WTC11 (cell line): ENCODE measurements around the gene GALNT2. TPM values are rescaled to one million over a fixed set of nuclear protein-coding genes. Genes with fewer than 3 reads are reported as not detected.

Experiments used
- ATAC-seq: fragments of 200-7000 bp; cut with Tn5 transposase; 2 replicates; pipeline ENCODE4 v1.10.0; 2021; ENCODE audit warnings: mild to moderate bottlenecking, moderate library complexity
- CTCF ChIA-PET: fragments of 300-600 bp; sonication (Branson Sonifier 250); formaldehyde crosslinking; loops from one replicate; lab custom pipeline; 2021; ENCODE audit warnings: antibody characterized with exemption; lab: Charles Lee
- POLR2A ChIA-PET: fragments of 350-600 bp; sonication (Branson Sonifier 250); formaldehyde crosslinking; loops from one replicate; lab custom pipeline; 2021; ENCODE audit warnings: antibody characterized with exemption; lab: Charles Lee
- DNase-seq: peaks from one replicate; pipeline ENCODE4 v3.0.0; 2021; ENCODE audit warnings: low spot score
- H3K27ac Mint-ChIP-seq: 2 replicates; pipeline ENCODE4 v1.8.0; 2021; ENCODE audit warnings: mixed read lengths
- H3K27me3 Mint-ChIP-seq: 2 replicates; pipeline ENCODE4 v1.8.0; 2021; ENCODE audit warnings: low read depth, mild to moderate bottlenecking, moderate library complexity, mixed read lengths
- H3K36me3 Mint-ChIP-seq: 2 replicates; pipeline ENCODE4 v1.8.0; 2021; ENCODE audit warnings: mixed read lengths
- H3K4me1 Mint-ChIP-seq: 2 replicates; pipeline ENCODE4 v1.8.0; 2022; ENCODE audit warnings: mixed read lengths
- H3K4me3 Mint-ChIP-seq: 2 replicates; pipeline ENCODE4 v1.8.0; 2021; ENCODE audit warnings: mild to moderate bottlenecking, moderate library complexity, mixed read lengths
- H3K9me3 Mint-ChIP-seq: 2 replicates; pipeline ENCODE4 v1.8.0; 2021; ENCODE audit warnings: mixed read lengths
- ELF4 ChIP-seq: sonication (generic); formaldehyde crosslinking; IDR thresholded peaks from 2 replicates; pipeline ENCODE4 v1.8.1; 2022; ENCODE audit warnings: low read depth, mild to moderate bottlenecking, moderate library complexity, missing genetic modification reagents
- EMX1 ChIP-seq: fragments of 250-450 bp; sonication (Bioruptor Pico); IDR thresholded peaks from 2 replicates; pipeline ENCODE4 v1.8.0; 2021; ENCODE audit warnings: mild to moderate bottlenecking
- FOXJ3 ChIP-seq: sonication (generic); formaldehyde crosslinking; IDR thresholded peaks from 2 replicates; pipeline ENCODE4 v1.9.0; 2021; ENCODE audit warnings: missing genetic modification reagents, mild to moderate bottlenecking, borderline replicate concordance
- FOXK1 ChIP-seq: sonication (generic); formaldehyde crosslinking; IDR thresholded peaks from 2 replicates; pipeline ENCODE4 v1.8.0; 2022; ENCODE audit warnings: mild to moderate bottlenecking, moderate library complexity, missing genetic modification reagents
- FOXP4 ChIP-seq: sonication (generic); formaldehyde crosslinking; IDR thresholded peaks from 2 replicates; pipeline ENCODE4 v1.8.0; 2022; ENCODE audit warnings: mild to moderate bottlenecking, missing genetic modification reagents
- GTF2I ChIP-seq: fragments of 250-450 bp; sonication (Bioruptor Pico); conservative IDR thresholded peaks from 2 replicates; pipeline ENCODE4 v1.4.0; 2021; ENCODE audit warnings: mild to moderate bottlenecking
- MLX ChIP-seq: sonication (generic); formaldehyde crosslinking; IDR thresholded peaks from 2 replicates; pipeline ENCODE4 v1.8.1; 2023; ENCODE audit warnings: mild to moderate bottlenecking, missing genetic modification reagents, moderate library complexity
- MYBL2 ChIP-seq: sonication (generic); formaldehyde crosslinking; IDR thresholded peaks from 2 replicates; pipeline ENCODE4 v1.8.1; 2023; ENCODE audit warnings: mild to moderate bottlenecking, moderate library complexity, missing genetic modification reagents
- NFATC4 ChIP-seq: fragments of 250-450 bp; sonication (Bioruptor Pico); IDR thresholded peaks from 2 replicates; pipeline ENCODE4 v1.9.0; 2021; ENCODE audit warnings: mild to moderate bottlenecking
- NR2C2 ChIP-seq: sonication (generic); formaldehyde crosslinking; IDR thresholded peaks from 2 replicates; pipeline ENCODE4 v1.8.0; 2022; ENCODE audit warnings: mild to moderate bottlenecking, missing genetic modification reagents
- NR3C1 ChIP-seq: sonication (generic); formaldehyde crosslinking; conservative IDR thresholded peaks from 2 replicates; pipeline ENCODE4 v1.8.1; 2023; ENCODE audit warnings: low read depth, mild to moderate bottlenecking, missing genetic modification reagents
- TCF7 ChIP-seq: sonication (generic); formaldehyde crosslinking; IDR thresholded peaks from 2 replicates; pipeline ENCODE4 v1.8.0; 2022; ENCODE audit warnings: mild to moderate bottlenecking, low read depth, missing genetic modification reagents, moderate library complexity
- ZNF232 ChIP-seq: sonication (generic); formaldehyde crosslinking; IDR thresholded peaks from 2 replicates; pipeline ENCODE4 v1.8.0; 2022; ENCODE audit warnings: mild to moderate bottlenecking, missing genetic modification reagents
- ZNF416 ChIP-seq: fragments of 250-450 bp; sonication (Bioruptor Pico); IDR thresholded peaks from 2 replicates; pipeline ENCODE4 v1.9.0; 2021; ENCODE audit warnings: mild to moderate bottlenecking, inconsistent platforms
- ZNF423 ChIP-seq: fragments of 250-450 bp; sonication (Bioruptor Pico); IDR thresholded peaks from 2 replicates; pipeline ENCODE4 v2.1.2; 2022; ENCODE audit warnings: mild to moderate bottlenecking, moderate library complexity
- ZNF671 ChIP-seq: fragments of 250-450 bp; sonication (Bioruptor Pico); IDR thresholded peaks from 2 replicates; pipeline ENCODE4 v1.8.0; 2021; ENCODE audit warnings: mild to moderate bottlenecking
- total RNA-seq: library from RNA; stranded (reverse); gene quantifications from 3 replicates; pipeline ENCODE4 v1.2.3, GENCODE V29; 2021
- TF ChIP-seq, protein P1 (sequence below): fragments of 250-450 bp; sonication (Bioruptor Pico); IDR thresholded peaks from 2 replicates; pipeline ENCODE4 v1.9.0; 2021; ENCODE audit warnings: mild to moderate bottlenecking, borderline replicate concordance
- TF ChIP-seq, protein P2 (sequence below): fragments of 250-450 bp; sonication (Bioruptor Pico); IDR thresholded peaks from 2 replicates; pipeline ENCODE4 v1.9.0; 2021; ENCODE audit warnings: mild to moderate bottlenecking
- TF ChIP-seq, protein P3 (sequence below): fragments of 250-450 bp; sonication (Bioruptor Pico); IDR thresholded peaks from 2 replicates; pipeline ENCODE4 v1.9.0; 2021; ENCODE audit warnings: moderate library complexity, mild to moderate bottlenecking, inconsistent platforms, borderline replicate concordance
- TF ChIP-seq, protein P4 (sequence below): sonication (generic); formaldehyde crosslinking; IDR thresholded peaks from 2 replicates; pipeline ENCODE4 v1.8.1; 2023; ENCODE audit warnings: mild to moderate bottlenecking, missing genetic modification reagents, moderate library complexity

GALNT2 gene
- total RNA-seq, 1 experiment from 2014 or later, result 74.8 TPM

- TF ChIP-seq, protein P1, sequence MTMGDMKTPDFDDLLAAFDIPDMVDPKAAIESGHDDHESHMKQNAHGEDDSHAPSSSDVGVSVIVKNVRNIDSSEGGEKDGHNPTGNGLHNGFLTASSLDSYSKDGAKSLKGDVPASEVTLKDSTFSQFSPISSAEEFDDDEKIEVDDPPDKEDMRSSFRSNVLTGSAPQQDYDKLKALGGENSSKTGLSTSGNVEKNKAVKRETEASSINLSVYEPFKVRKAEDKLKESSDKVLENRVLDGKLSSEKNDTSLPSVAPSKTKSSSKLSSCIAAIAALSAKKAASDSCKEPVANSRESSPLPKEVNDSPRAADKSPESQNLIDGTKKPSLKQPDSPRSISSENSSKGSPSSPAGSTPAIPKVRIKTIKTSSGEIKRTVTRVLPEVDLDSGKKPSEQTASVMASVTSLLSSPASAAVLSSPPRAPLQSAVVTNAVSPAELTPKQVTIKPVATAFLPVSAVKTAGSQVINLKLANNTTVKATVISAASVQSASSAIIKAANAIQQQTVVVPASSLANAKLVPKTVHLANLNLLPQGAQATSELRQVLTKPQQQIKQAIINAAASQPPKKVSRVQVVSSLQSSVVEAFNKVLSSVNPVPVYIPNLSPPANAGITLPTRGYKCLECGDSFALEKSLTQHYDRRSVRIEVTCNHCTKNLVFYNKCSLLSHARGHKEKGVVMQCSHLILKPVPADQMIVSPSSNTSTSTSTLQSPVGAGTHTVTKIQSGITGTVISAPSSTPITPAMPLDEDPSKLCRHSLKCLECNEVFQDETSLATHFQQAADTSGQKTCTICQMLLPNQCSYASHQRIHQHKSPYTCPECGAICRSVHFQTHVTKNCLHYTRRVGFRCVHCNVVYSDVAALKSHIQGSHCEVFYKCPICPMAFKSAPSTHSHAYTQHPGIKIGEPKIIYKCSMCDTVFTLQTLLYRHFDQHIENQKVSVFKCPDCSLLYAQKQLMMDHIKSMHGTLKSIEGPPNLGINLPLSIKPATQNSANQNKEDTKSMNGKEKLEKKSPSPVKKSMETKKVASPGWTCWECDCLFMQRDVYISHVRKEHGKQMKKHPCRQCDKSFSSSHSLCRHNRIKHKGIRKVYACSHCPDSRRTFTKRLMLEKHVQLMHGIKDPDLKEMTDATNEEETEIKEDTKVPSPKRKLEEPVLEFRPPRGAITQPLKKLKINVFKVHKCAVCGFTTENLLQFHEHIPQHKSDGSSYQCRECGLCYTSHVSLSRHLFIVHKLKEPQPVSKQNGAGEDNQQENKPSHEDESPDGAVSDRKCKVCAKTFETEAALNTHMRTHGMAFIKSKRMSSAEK (CRISPR knock-in tag), result no peak
- TF ChIP-seq FOXK1 (CRISPR knock-in tag) (no peak), NR2C2 (CRISPR knock-in tag) (no peak), TCF7 (CRISPR knock-in tag) (no peak)
Observed at GRCh38 chr1:230237805-230238204, 170.8 kb downstream of the GALNT2 start (continued).

DNA sequence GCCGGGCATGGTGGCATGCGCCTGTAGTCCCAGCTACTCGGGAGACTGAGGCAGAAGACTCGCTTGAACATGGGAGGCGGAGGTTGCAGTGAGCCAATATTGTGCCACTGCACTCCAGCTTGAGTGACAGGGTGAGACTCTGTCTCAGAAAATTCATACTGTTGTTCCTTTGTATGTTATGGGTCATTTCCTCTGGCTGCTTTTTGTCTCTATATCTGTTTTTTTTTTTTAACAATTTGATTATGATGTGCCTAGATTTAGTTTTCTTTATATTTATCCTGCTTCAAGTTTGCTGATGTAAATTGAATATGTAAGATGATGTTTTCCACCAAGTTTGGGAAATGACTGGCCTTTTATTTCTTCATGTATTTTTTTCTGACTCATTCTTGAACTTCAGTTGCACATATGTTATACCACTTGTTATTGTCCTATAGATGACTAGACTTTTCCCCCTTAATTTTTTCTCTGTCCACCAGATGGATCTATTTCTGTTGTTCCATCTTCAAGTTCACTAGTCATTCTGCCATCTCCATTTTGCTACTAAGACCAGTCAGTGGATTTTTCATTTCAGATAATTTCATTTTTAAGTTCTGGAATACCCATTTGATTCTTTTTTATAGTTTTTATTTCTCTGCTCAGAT is 173.5 kb downstream of the GALNT2 start:
- peaks cover 21% of the 10 kb centered on the region for H3K36me3 Mint-ChIP-seq
- H3K27me3 Mint-ChIP-seq, result no peaks in the 10 kb centered on the region
- ChIA-PET POLR2A (no interaction called here), CTCF (no interaction called here)
- DNase-seq, result no peak
- H3K4me3 Mint-ChIP-seq, result no peak overlapping the region
- H3K4me1 Mint-ChIP-seq, result peaks cover 3% of the 10 kb centered on the region; the same call in 1 of the 2 replicates
- ATAC-seq, result no peak
- H3K9me3 Mint-ChIP-seq, result peaks cover 10% of the 10 kb centered on the region
- TF ChIP-seq ZNF416 (no peak), TCF7 (CRISPR knock-in tag) (no peak), NR3C1 (CRISPR knock-in tag) (no peak), NFATC4 (no peak), GTF2I (CRISPR knock-in tag) (no peak), FOXP4 (CRISPR knock-in tag) (no peak), ELF4 (no peak), EMX1 (CRISPR knock-in tag) (no peak)
- TF ChIP-seq, protein P2, sequence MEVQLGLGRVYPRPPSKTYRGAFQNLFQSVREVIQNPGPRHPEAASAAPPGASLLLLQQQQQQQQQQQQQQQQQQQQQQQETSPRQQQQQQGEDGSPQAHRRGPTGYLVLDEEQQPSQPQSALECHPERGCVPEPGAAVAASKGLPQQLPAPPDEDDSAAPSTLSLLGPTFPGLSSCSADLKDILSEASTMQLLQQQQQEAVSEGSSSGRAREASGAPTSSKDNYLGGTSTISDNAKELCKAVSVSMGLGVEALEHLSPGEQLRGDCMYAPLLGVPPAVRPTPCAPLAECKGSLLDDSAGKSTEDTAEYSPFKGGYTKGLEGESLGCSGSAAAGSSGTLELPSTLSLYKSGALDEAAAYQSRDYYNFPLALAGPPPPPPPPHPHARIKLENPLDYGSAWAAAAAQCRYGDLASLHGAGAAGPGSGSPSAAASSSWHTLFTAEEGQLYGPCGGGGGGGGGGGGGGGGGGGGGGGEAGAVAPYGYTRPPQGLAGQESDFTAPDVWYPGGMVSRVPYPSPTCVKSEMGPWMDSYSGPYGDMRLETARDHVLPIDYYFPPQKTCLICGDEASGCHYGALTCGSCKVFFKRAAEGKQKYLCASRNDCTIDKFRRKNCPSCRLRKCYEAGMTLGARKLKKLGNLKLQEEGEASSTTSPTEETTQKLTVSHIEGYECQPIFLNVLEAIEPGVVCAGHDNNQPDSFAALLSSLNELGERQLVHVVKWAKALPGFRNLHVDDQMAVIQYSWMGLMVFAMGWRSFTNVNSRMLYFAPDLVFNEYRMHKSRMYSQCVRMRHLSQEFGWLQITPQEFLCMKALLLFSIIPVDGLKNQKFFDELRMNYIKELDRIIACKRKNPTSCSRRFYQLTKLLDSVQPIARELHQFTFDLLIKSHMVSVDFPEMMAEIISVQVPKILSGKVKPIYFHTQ (CRISPR knock-in tag), result no peak
- TF ChIP-seq, protein P3, sequence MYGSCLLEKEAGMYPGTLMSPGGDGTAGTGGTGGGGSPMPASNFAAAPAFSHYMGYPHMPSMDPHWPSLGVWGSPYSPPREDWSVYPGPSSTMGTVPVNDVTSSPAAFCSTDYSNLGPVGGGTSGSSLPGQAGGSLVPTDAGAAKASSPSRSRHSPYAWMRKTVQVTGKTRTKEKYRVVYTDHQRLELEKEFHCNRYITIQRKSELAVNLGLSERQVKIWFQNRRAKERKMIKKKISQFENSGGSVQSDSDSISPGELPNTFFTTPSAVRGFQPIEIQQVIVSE, result no peak
- H3K27ac Mint-ChIP-seq, result no peak overlapping the region

DNA sequence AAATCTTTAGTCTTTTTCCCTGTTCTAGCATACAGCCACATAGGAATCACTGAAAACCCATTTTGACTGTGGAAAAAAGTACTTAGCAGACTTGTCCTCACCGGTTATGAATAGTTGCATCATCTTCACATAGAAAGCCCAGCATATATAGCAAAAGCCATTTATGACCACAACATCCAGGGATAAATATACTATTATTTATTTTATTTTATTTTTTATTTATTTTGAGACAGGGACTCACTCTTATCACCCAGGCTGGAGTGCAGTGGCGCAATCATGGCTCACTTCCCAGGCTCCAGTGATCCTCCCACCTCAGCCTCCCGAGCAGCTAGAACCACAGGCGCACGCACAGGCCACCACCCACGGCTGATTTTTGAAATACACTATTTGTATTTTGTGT is 175.3 kb downstream of the GALNT2 start:
- POLR2A ChIA-PET, result no interaction called here
- DNase-seq, result no peak
- Mint-ChIP-seq H3K4me1 (no peaks in the 10 kb centered on the region), H3K4me3 (no peak overlapping the region), H3K27me3 (no peaks in the 10 kb centered on the region), H3K27ac (no peak overlapping the region), H3K36me3 (peaks cover 29% of the 10 kb centered on the region)
- no peak for ATAC-seq
- TF ChIP-seq MLX (CRISPR knock-in tag) (no peak), EMX1 (CRISPR knock-in tag) (no peak), GTF2I (CRISPR knock-in tag) (no peak), ZNF232 (CRISPR knock-in tag) (no peak), FOXP4 (CRISPR knock-in tag) (no peak), MYBL2 (CRISPR knock-in tag) (no peak), FOXJ3 (CRISPR knock-in tag) (no peak), ZNF423 (CRISPR knock-in tag) (no peak), ZNF671 (CRISPR knock-in tag) (no peak)
- TF ChIP-seq, protein P4, sequence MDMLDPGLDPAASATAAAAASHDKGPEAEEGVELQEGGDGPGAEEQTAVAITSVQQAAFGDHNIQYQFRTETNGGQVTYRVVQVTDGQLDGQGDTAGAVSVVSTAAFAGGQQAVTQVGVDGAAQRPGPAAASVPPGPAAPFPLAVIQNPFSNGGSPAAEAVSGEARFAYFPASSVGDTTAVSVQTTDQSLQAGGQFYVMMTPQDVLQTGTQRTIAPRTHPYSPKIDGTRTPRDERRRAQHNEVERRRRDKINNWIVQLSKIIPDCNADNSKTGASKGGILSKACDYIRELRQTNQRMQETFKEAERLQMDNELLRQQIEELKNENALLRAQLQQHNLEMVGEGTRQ (CRISPR knock-in tag), result no peak
- TF ChIP-seq, all 79 proteins: peak for 0
- H3K9me3 Mint-ChIP-seq, result peaks cover 10% of the 10 kb centered on the region
- CTCF ChIA-PET, result no interaction called here
